DND-41 (cell line): ENCODE measurements around the gene C6orf89.

Source experiments
- CTCF ChIP-seq: IDR thresholded peaks from 2 replicates; pipeline ENCODE4 v1.5.1; 2012; ENCODE audit warnings: borderline replicate concordance, low read length, moderate library complexity, mild to moderate bottlenecking; ENCODE audit not compliant: poor library complexity, severe bottlenecking; ENCODE audit errors: extremely low read depth
- EZH2 ChIP-seq: IDR thresholded peaks from 3 replicates; pipeline ENCODE4 v1.6.1; 2012; ENCODE audit warnings: borderline replicate concordance, low read depth, mild to moderate bottlenecking, moderate library complexity, low read length, inconsistent platforms; ENCODE audit not compliant: severe bottlenecking

- peak; percentile 56 for TF ChIP-seq CTCF
- no peak for TF ChIP-seq EZH2
Observed at GRCh38 chr6:36897609-36898008, 11.9 kb downstream of the C6orf89 start.
